ENCODE measurements around the gene CTSL. TPM values are rescaled to one million over a fixed set of nuclear protein-coding genes. Genes with fewer than 3 reads are reported as not detected.

Gene CTSL
- total RNA-seq, 1 experiment from 2014 or later: 32.2 TPM

GRCh38 chr9:87678650-87679355 is 47.1 kb upstream of the CTSL start:
- no TSS peak for BruUV-seq (replicated peaks)
- intact Hi-C loops (cut with micrococcal nuclease; ENCODE audit: unreplicated experiment): no loop called here
- Mint-ChIP-seq H3K36me3 (ENCODE audit: insufficient read depth, unreplicated experiment) (peaks cover 33% of the 10 kb centered on the region), H3K4me3 (ENCODE audit: low read depth, unreplicated experiment) (no peak overlapping the region), H3K9me3 (ENCODE audit: low read depth, unreplicated experiment) (no peaks in the 10 kb centered on the region), H3K4me1 (ENCODE audit: low read depth, unreplicated experiment) (no peaks in the 10 kb centered on the region), H3K27ac (ENCODE audit: unreplicated experiment) (peak overlapping the region; percentile 20), H3K27me3 (ENCODE audit: unreplicated experiment) (no peaks in the 10 kb centered on the region)
- TF ChIP-seq, protein P1, sequence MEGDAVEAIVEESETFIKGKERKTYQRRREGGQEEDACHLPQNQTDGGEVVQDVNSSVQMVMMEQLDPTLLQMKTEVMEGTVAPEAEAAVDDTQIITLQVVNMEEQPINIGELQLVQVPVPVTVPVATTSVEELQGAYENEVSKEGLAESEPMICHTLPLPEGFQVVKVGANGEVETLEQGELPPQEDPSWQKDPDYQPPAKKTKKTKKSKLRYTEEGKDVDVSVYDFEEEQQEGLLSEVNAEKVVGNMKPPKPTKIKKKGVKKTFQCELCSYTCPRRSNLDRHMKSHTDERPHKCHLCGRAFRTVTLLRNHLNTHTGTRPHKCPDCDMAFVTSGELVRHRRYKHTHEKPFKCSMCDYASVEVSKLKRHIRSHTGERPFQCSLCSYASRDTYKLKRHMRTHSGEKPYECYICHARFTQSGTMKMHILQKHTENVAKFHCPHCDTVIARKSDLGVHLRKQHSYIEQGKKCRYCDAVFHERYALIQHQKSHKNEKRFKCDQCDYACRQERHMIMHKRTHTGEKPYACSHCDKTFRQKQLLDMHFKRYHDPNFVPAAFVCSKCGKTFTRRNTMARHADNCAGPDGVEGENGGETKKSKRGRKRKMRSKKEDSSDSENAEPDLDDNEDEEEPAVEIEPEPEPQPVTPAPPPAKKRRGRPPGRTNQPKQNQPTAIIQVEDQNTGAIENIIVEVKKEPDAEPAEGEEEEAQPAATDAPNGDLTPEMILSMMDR (IDR thresholded peaks at IDR 0.05; ENCODE audit: unreplicated experiment): peak; percentile 58
- CTCF ChIA-PET: interaction anchor here (0.5 kb wide), 1 partner anchor 371 kb away, joined by 9 read pairs; no protein-coding TSS in a partner anchor
- DNase-seq: peak; percentile 50

- no peak overlapping the region for H3K4me3 Mint-ChIP-seq (ENCODE audit: low read depth, unreplicated experiment)
- no peak for DNase-seq
- no peaks in the 10 kb centered on the region for H3K9me3 Mint-ChIP-seq (ENCODE audit: low read depth, unreplicated experiment)
- TF ChIP-seq, protein P1 (IDR thresholded peaks at IDR 0.05; ENCODE audit: unreplicated experiment): no peak
- CTCF ChIA-PET: no interaction called here
- no peaks in the 10 kb centered on the region for H3K4me1 Mint-ChIP-seq (ENCODE audit: low read depth, unreplicated experiment)
- H3K27me3 Mint-ChIP-seq (ENCODE audit: unreplicated experiment): no peaks in the 10 kb centered on the region
- no TSS peak for BruUV-seq (replicated peaks)
- H3K27ac Mint-ChIP-seq (ENCODE audit: unreplicated experiment): no peak overlapping the region
- intact Hi-C loops (cut with micrococcal nuclease; ENCODE audit: unreplicated experiment): no loop called here
- peaks cover 50% of the 10 kb centered on the region for H3K36me3 Mint-ChIP-seq (ENCODE audit: insufficient read depth, unreplicated experiment)
These were observed 44.5 kb upstream of the CTSL start for GRCh38 chr9:87681271-87682061.

- TF ChIP-seq, protein P1 (IDR thresholded peaks at IDR 0.05; ENCODE audit: unreplicated experiment): no peak
- Mint-ChIP-seq H3K4me1 (ENCODE audit: low read depth, unreplicated experiment) (peaks cover 3% of the 10 kb centered on the region), H3K9me3 (ENCODE audit: low read depth, unreplicated experiment) (no peaks in the 10 kb centered on the region), H3K27me3 (ENCODE audit: unreplicated experiment) (no peaks in the 10 kb centered on the region), H3K36me3 (ENCODE audit: insufficient read depth, unreplicated experiment) (peaks cover 45% of the 10 kb centered on the region), H3K27ac (ENCODE audit: unreplicated experiment) (no peak overlapping the region), H3K4me3 (ENCODE audit: low read depth, unreplicated experiment) (no peak overlapping the region)
- CTCF ChIA-PET: no interaction called here
- DNase-seq: no peak
- no TSS peak for BruUV-seq (replicated peaks)
- intact Hi-C loops (cut with micrococcal nuclease; ENCODE audit: unreplicated experiment): no loop called here
These were observed 43.8 kb upstream of the CTSL start for GRCh38 chr9:87682085-87682484.

DNA sequence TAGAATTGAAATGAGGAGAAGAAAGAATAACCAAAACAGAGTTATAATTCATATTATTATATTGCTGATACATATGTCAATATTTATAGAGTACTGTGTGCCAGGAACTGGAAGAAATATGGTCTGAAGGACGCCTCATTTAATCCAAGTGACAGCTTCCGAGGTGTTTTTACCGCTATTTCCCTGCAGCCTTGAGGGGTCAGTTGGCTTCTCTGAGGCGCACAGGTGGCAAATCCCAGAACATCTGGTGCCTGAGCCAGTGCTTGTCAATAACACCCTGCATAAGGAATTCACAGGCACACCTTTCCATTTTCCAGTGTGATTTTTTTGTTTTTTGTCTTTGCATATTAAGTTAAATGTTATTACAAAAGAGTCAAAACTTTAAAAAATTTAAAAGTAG is 43.3 kb upstream of the CTSL start:
- CTCF ChIA-PET: no interaction called here
- peaks cover 8% of the 10 kb centered on the region for H3K4me1 Mint-ChIP-seq (ENCODE audit: low read depth, unreplicated experiment)
- H3K4me3 Mint-ChIP-seq (ENCODE audit: low read depth, unreplicated experiment): no peak overlapping the region
- TF ChIP-seq, protein P1 (IDR thresholded peaks at IDR 0.05; ENCODE audit: unreplicated experiment): no peak
- peaks cover 43% of the 10 kb centered on the region for H3K36me3 Mint-ChIP-seq (ENCODE audit: insufficient read depth, unreplicated experiment)
- H3K27ac Mint-ChIP-seq (ENCODE audit: unreplicated experiment): no peak overlapping the region
- no TSS peak for BruUV-seq (replicated peaks)
- intact Hi-C loops (cut with micrococcal nuclease; ENCODE audit: unreplicated experiment): no loop called here
- H3K27me3 Mint-ChIP-seq (ENCODE audit: unreplicated experiment): no peaks in the 10 kb centered on the region
- no peak for DNase-seq
- no peaks in the 10 kb centered on the region for H3K9me3 Mint-ChIP-seq (ENCODE audit: low read depth, unreplicated experiment)

Data from Calu3 (cell line).